NCI-H345 (cell line): Measurements from ENCODE around the gene KDM2B.
"Not testable (repeated sequence)": the region's sequence is repeated elsewhere in the genome, so short reads cannot be mapped to it uniquely, and the experiment has no call there.

Experiments used
- DNase-seq: peaks from one replicate; lab custom pipeline; 2025; lab: John Stamatoyannopoulos, UW

The KDM2B gene

DNA sequence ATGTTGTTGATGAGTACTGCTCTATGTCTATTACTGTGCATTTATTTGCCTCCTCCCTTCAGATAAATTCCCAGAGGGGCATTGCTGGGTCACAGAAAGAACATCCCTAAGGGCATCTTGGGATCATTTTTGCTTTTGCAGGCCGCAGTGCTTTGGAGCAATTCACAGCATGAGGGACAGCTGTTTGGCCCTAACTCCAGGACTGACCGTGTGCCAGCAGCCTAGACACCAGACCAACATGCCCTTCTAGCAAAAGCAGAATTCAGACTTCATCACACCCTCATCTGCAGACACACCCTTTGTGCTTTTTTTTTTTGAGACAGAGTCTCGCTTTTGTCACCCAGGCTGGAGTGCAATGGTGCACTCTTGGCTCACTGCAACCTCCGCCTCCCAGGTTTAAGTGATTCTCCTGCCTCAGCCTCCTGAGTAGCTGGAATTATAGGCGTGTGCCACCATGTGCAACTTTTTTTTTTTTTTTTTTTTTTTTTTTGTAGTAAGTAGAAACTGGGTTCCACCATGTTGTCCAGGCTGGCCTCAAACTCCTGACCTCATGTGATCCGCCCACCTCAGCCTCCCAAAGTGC, 149.9 kb downstream of the KDM2B start:
- no peak for DNase-seq

DNA sequence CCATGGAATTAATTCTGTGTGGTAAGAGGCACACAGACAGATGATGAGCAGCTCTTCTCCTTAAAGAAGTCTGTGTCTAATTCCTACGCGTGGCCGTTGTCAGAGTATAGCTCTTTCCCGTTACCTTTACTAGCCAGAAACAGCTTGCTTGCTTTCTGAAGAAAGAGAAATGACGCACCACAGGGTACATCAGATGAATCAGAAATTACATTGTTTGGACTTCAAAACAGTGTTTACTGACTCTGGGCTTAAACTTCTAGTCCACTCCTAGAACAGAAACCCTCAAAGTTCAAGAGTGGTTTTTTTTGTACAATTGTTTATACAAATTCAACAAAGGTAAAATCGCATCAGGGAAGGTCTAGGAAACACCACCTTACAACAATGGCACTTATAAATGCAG, 151.9 kb downstream of the KDM2B start:
- DNase-seq = no peak

DNA sequence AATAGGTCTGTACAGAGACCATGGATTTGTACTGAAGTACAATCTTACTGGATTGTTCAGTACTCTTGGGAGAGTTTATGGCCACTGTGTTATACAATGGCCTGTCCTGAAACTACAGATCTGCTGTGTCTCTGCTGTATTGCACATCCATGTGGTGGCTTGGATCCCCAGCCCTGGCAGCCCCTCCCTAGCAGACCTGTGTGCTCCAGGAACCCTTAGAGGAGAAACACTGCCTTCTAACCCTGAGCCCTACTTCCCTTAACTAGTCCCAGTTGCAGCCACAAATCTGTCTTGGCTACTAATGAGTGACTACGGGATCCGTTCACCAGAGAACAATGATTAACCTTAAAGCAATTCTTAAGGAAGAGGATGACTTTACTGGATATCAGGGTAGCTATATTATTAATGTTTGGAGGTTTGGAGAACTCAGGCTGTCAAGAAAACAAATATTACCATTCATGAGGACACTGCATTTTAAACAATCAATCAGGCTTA, 153.2 kb downstream of the KDM2B start:
- no peak for DNase-seq

DNA sequence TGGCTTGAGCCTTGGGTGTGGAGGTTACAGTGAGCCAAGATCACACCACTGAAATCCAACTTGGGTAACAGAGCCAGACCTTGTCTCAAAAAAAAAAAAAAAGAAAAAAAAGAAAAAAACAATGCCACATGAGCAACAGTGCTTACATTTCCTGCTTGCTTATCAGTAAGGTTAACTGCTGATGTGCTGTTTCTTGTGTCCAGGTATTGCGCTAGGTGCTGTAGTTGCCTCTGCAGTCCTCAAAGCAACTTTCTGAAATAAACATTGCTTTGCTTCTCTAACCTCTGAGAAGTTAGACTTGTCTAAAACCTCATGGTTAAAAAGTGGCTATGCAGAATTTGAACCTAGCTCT, 156.2 kb downstream of the KDM2B start:
- DNase-seq = no peak

DNA sequence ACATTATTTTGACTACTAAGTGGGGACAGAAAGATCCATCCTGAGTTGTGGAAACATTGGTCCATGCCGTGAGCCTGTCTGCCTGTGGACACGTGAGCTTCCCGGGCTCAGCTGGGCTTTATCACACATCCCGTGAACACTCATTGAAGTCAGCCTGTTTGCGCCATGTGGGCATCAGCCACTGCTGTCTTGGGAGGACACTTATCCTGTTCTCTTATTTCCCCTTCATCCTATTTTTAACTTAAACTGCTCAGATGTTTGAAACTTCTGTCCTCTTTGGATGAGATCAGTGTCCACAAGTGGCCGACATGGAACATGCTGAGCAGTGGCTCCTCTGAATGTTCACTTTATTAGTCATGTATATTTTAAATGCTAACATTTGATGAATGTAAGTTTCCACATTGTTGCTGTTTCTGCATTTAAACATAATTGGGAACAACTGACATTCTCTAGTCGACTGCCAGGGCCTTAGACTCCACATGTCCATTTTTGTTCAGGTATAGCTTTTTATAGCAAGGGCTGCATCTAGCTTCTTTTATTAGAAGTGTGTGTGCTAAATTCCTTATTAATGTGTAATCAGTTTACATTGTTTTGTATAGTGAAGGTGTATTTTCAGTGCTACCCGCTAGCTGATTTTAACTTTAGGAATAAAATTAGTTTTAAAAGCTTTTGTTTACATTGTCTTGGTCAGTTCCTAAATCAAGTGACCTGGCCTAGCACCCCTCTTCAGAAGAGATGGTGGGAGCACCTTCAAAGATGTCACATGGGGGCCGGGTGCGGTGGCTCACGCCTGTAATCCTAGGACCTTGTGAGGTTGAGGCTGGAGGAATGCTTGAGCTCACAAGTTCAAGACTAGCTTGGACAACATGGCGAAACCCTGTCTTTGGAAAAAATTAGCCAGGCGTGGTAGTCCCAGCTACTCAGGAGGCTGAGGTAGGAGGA, 156.9 kb downstream of the KDM2B start:
- DNase-seq = no peak

DNA sequence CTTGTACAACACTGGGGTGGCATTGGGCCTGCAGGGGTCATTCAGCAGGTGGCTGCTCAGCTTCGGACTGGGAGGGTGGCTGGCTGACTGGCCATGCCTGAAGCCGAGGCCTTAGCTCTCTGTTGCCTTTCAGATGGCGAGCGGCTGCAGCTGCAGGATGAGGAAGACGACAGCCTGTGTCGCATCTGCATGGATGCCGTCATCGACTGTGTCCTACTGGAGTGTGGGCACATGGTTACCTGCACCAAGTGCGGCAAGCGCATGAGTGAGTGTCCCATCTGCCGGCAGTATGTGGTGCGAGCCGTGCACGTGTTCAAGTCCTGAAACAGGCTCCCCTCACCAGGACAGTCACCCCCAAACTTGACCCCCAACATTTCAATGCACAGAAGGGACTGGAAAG, 157.6 kb downstream of the KDM2B start:
- DNase-seq = no peak

DNA sequence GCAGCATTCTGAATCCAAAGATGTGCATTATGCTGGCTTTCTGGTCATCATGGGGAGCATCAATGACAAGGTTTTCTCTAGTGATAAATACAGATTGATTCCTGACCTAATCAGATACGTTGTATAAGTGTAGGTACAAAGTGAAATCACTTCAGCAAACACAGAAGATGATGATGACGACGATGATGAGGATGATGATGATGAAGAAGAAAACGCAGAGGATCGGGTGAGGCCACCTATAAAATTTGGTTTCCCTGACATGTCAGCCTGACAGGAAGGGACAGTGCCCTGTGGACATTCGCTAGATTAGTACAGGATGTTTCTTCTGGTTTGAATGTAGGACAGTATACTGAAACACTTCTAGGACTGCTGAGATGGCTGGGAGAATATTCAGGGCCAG, 160.7 kb downstream of the KDM2B start:
- no peak for DNase-seq

DNA sequence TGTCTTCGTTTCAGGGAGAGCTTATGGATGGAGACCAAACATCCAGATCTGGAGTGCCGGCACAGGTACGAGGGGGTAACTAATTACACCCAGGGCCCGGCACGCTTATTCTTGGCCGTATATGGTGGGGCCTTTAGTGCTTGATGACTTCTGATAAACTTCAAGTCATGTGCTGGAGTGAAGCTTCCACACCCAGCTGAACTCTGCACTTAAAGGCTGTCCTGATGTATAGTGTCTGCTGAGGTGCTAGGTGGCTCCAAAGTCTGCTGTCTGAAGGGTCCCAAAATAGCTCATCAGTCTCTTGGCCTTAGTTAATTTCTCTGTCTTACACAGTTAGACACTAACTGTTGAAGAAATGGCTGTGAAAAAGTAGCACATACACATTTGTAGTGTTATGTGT, 163.0 kb downstream of the KDM2B start:
- no peak for DNase-seq

DNA sequence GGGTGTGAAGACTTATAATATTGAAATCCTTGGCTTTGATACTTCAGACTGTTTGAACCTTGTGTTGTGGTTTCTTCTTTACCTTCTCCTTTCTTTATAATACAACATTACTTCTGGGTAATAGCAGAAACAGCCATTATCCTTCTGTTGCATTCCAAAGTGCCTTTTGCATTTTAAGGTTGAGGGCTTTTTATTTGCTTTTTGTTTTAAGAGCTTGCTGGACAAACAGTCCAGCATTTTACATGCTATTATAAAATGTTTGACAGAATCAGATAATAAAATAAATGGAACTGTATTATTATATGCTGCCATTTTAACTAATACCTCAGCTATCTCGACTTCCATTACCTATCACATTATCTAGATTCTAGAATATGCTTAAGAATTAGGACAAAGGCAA, 166.9 kb downstream of the KDM2B start:
- DNase-seq = no peak

DNA sequence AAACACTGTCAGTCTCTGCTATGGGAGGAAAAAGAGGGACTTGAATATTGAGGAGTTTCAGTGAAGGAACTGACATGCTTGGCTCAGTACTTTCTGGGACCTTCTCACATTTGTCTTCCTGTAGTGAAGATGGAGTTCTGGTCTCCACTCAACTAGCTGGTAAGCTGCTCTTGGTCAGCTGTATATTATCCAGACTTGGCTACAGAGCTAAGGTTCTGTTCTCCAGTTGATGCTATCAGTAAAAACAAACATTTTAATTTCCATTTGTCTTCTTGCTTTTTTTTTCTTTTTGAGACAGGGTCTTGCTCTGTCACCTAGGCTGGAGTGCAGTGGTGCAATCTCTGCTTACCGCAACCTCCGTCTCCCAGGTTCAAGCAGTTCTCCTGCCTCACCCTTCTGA, 175.6 kb downstream of the KDM2B start:
- no peak for DNase-seq

DNA sequence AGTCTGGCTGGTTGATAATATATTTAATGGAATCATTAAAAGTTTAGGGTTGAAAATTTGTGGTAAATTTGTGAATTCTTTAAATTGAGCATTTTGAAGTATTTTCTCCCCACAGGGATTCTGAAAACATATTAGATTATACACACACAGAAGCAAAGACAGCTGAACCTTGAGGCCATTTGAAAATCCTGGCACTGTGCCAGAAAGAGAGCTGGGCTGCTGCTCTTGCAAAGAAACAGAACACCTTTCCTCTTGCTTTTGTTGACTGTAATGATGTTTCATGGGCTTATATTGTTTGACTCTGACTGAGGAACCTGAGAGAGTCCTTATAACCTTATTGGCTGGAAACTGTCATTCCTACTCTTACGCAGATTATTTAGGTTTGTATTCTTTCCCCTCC, 176.1 kb downstream of the KDM2B start:
- peak; percentile 94 for DNase-seq

DNA sequence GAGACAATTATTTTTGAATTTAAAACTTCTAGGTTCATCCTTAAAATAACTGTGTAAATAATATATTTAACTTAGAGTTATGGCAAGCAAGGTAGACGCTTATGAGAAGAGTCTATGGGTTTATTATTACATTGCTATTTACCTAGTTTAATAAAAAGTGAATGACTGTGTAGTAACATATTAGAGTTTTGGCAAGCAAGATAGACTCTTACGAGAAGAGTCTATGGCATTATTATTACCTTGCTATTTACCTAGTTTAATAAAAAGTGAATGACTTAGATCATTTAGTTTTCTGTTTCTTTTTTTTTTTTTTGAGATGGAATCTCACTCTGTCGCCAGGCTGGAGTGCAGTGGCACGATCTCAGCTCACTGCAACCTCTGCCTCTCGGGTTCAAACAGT, 177.1 kb downstream of the KDM2B start:
- DNase-seq = no peak

DNA sequence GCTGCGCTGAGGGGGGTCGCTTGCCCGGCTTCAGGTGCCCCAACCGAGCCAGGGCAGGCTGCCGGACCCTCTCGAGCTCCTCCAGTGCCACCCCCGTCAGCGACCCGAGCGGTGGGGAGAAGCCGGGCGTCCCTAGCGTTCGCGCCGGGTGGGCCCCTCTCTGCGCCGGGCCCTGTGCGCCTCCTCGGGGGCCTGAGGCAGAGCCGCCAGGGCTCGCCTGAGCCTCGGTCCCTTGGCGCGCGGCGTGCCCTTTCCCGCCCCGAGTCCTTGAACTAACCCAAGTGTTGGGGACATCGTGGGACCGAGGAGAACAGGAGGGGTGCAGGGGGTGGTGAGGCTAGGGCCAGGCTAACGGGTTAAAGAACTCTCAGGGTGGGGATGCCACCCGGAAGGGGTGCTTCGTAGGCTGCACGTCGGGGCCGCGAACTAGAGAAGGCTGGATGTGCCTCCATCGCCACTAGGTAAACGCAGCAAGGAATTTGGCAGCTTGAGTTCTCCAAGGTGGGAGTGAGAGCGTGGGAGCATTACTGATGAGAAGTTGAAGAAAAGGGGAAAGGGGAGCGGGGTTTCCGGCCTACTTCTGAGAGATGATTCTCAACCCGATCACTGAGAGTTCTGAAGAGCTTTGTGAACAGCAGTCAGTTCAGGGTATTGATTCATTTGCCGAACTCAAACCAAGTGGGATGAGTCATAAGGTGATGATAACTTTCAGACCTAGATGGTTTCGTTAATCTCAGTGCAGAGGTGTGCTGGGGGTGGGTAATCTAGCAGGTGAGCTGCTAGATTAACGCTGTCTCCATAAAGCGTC, 180.3 kb downstream of the KDM2B start:
- peak; percentile 43 for DNase-seq

DNA sequence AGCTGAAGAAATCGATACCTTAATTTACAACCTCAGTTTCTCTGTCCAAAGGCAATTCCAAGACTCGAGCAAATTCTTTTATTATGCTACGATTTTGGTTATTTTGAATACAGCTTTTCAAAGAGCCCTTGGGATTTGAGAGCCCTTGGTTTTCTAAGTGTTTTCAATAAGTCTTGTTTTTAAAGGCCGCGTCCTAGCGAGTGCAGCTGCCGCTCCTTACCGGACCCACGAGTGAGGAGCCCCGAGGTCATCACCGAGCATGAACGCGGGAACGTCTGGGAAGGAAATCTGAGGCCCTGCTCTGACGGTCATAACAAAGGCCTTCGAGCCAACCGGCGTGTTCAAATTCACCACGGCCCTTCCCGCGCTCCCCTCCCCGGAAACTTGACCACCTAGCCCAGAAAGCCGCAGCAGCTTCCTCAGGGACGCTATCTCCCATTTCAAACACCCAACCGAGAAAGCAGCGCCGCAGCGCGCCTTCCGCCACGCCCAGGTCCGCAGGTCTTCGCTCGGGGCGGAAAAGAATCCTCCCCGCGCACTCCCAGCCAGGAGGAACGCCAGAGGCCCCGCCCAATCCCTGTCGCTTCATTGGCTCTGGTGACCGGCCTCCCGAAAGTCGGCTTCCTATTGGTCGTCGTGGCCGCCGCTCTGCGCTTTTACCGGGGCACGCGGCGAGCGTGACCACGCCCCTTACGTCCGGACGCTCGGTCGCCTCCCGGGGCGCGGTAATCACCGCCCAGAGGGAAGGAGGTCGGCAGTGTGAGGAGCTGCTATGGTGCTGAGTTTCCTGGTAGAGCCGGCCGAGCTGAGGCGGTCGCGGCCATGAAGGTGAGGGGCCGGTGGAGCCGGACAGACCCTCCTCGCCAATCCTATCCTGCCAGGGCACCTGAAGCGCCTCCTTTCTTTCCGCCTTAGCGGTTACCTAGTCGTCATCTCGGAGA, 181.2 kb downstream of the KDM2B start, which contains the start of gene RNF34:
Gene RNF34 (plus strand): TSS at position 728 of the 941 bp plus-strand sequence. CDS start 95 bp downstream, at position 823.
- DNase-seq = peak; percentile 99

DNA sequence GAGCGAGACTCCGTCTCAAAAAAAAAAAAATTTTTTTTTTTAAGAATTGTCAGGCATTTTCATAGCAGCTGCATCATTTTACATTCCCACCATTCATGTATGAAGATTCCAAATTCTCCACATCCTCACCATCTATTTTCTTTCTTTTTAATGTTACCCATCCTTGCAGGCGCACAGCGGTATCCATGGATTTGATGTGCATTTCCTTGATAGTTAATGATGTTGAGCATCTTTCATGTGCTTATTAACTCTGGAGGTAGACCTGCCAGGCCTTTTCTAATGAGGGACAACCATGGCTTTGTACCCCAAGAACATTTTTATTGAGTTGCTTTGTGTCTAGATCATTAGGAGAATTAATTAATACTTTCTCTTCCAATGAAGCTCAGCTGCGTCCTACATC, 182.5 kb downstream of the KDM2B start:
- no peak for DNase-seq

DNA sequence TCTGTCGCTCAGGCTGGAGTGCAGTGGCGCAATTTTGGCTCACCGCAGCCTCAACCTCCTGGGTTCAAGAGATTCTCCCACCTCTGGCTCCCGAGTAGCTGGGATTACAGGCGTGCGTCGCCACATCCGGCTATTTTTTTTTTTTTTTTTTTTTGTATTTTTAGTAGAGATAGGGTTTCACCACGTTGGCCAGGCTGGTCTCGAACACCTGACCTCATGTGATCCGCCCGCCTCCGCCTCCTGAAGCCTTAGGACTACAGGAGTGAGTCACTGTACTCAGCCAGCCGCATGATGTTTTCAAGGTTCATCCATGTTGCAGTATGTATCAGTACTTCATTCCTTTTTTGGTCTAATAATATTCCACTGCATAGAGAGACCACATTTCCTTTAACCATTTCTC, 183.3 kb downstream of the KDM2B start:
- no peak for DNase-seq

DNA sequence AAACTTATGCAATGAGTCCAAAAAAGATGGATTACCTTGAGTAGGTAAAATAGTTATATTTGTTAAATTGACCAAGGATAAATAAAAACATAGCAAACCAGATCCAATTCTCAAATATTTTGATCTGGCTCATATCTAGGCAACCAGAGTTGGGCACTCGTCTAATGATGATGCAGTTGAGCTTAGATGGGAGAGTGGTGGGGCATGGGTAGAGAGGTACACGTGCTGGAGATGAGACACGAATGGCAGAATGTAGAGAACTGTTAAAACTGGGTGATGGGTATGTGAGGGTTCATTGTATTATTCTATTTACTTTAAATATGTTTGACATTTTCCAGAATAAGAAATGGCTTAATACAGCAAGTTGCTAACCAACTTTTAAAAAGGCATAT, 188.5 kb downstream of the KDM2B start:
- no peak for DNase-seq

DNA sequence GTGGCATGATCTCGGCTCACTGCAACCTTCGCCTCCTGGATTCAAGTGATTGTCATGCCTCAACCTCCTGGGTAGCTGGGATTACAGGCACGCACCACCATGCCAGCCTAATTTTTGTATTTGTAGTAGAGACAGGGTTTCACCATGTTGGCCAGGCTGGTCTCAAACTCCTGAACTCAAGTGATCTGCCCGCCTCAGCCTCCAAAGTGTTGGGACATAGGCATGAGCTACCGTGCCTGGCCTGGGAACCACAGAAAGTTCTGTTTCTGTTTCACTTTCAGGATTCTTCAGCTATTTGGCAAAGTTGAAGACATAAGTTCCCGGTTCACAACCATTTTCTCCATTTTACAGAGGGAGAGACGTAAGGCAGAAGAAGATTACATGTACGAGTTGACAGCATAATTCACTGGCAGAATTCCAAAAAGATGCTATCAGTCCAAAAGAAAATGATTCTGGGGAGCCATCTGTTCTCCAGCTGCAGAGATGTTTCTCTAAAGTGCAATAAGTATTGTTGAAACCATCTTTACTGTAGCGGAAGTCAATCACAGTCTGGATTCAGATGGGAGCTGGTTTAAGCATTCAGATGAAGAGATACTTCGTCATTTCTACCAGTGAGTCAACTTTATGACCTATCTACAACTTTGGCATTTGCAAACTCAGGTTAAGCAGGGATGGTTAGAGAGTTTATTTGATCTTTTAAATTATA, 189.1 kb downstream of the KDM2B start:
- DNase-seq = no peak

DNA sequence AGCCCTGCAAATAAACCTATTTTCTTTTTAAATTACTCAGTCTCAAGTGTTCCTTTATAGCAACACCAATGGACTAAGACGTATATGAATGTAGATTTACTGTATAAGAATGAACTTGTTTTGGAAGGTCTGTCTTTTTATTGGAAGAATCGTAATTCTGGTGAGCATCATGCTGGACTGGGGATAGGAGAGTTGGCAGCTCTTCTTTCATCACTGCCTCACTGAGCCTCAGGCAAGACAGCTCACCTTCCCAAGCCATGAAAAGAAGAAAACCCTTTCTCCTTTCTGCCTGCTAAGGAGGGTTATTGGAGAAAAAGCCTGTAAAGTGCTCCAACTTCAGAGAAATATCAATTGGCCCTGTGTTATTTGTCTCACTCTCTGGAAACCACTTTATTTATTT, 190.0 kb downstream of the KDM2B start:
- no peak for DNase-seq

DNA sequence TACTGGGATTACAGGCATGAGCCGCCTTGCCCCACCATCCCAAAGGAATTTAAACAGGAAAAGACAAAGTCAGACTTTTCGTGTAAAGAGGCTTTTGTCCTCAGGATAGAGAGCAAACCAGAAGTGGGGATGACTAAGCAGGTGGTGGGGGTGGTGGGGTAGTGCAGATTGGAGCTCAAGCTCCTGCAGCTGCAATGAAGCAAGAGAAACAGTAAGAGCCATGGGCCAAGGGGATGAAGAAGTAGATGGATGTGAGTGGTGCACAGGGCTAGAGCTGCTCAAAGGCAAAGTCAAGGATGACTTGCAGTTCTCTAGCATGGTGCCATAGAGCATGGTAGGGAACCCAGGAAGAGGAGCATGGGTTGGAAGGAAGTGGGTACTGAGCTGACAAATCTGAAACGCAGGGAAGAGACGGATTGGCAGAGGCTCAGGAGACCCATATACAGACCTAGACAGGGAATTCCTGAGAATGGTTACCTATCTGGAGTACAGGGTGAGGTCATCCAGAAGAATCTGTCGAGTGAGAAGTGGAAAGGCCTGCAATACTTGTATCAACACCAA, 192.3 kb downstream of the KDM2B start:
- DNase-seq = no peak

DNA sequence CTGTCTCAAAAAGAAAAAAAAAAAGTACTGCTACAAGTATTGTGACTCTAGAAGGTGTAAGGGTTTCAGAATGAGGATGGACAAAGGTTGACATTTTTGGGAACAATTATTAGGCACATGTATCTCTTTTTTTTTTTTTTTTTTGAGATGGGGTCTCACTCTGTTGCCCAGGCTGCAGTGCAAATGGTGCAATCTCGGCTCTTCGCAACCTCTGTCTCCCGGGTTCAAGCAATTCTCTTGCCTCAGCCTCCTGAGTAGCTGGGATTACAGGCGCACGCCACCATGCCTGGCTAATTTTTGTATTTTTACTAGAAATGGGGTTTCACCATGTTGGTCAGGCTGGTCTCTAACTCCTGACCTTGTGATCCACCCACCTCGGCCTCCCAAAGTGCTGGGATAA, 195.9 kb downstream of the KDM2B start:
- not testable (repeated sequence) for DNase-seq
